DMS 273 (cell line): Measurements from ENCODE around the gene AATF.

ENCODE experiments used
- DNase-seq: peaks from one replicate; lab custom pipeline; 2025; ENCODE audit not compliant: unreplicated experiment; lab: John Stamatoyannopoulos, UW

The AATF gene

DNA sequence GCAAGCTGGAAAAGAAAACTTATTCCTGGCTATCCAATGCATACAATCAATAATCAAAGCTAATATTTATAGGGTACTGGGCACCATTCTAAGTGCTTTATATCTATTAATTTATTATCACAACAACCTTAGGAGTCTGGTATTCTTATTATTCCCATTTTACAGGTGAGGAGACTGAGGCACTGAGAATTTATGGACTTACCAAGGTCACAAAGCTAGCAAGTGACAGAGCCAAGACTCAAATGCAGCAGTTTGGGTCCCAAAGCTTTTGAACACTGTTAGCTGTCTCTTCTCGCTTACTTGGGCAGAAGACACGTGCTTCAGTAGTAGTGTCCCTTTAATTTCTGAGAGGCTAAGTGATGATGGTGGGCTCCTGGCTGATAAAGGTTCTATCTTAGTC lies 152.6 kb downstream of the AATF start:
- no peak for DNase-seq

DNA sequence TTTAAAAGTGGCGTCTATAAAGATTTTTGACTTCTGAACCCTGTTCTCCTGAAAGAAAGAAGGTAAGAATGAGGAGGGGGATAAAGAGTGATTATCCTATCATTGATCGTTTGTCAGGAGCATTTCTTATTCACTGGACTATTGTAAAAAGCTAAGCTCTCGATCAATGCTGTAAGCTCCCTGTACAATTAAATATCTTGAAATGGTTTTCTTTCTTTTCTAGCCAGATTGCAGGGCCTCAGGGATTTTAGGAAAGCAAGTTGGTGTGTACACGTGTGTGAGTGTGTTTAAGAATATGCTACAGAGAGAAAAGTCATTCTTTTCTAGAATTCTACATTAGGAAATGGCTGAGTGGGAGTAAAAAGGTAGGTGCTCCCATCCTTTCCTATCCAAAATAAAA lies 154.5 kb downstream of the AATF start:
- no peak for DNase-seq

DNA sequence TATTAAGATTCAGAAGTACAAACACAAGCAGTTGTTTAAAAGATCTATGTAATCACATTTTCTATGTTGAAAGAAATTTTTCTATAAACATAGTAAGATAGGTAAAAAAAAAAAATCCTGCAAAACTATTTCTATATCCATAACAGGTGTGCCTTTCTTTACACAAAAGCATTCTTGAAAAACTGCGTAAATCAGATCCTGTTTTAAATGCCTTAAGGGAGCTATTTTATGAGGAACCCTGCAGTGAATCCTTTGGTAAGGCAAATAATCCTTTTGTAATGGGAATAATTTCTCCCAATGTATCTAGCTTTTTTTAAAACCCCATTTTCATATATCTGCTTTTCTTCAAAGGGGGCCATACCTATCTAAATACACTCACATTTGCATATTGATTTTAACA lies 157.3 kb downstream of the AATF start:
- no peak for DNase-seq
